NCI-H1417 treated with DMSO at 0.1 percent for 48 hours (cell line): Measurements from ENCODE around the gene OSCAR.
"Not testable (repeated sequence)": the region's sequence is repeated elsewhere in the genome, so short reads cannot be mapped to it uniquely, and the experiment has no call there.

Experiments
- DNase-seq: peaks from one replicate; lab custom pipeline; 2025; lab: John Stamatoyannopoulos, UW

OSCAR gene

GRCh38 chr19:54125713-54126112 is 25.1 kb upstream of the OSCAR start:
- DNase-seq: no peak

GRCh38 chr19:54124393-54124792 is 23.8 kb upstream of the OSCAR start:
- no peak for DNase-seq

GRCh38 chr19:54123682-54124081 is 23.1 kb upstream of the OSCAR start:
- DNase-seq: no peak

- DNase-seq: no peak
Measured at GRCh38 chr19:54121259-54121658, 20.7 kb upstream of the OSCAR start.

GRCh38 chr19:54115109-54116063 is 14.8 kb upstream of the OSCAR start, which contains the start of the genes PRPF31 and TFPT:
Gene PRPF31 (plus strand): TSS chr19:54115754. CDS start chr19:54118279, 2,525 bp downstream.
Gene TFPT (minus strand): TSS chr19:54115657. CDS start chr19:54115269, 388 bp downstream.
- peak; percentile 84 for DNase-seq

- no peak for DNase-seq
Measured at GRCh38 chr19:54114340-54115108, 13.9 kb upstream of the OSCAR start.

- no peak for DNase-seq
Measured at GRCh38 chr19:54109651-54110050, 9.0 kb upstream of the OSCAR start.

- no peak for DNase-seq
Measured at GRCh38 chr19:54108496-54108895, 7.9 kb upstream of the OSCAR start.

- no peak for DNase-seq
Measured at GRCh38 chr19:54107876-54108490, 7.4 kb upstream of the OSCAR start.

GRCh38 chr19:54106716-54107115 is 6.1 kb upstream of the OSCAR start:
- DNase-seq: no peak

GRCh38 chr19:54105796-54106195 is 5.2 kb upstream of the OSCAR start:
- no peak for DNase-seq

GRCh38 chr19:54104998-54105715 is 4.6 kb upstream of the OSCAR start:
- DNase-seq: no peak

- DNase-seq: peak; percentile 76
Measured at GRCh38 chr19:54102421-54103169, 2.0 kb upstream of the OSCAR start, which contains the start of gene NDUFA3. Gene NDUFA3 (plus strand): TSS chr19:54102855. CDS start chr19:54102879, 24 bp downstream.

GRCh38 chr19:54099903-54100255 is 724 bp downstream of the OSCAR start:
- DNase-seq: not testable (repeated sequence)

- no peak for DNase-seq
Measured at GRCh38 chr19:54099190-54099902, 1.3 kb downstream of the OSCAR start.

GRCh38 chr19:54096617-54097106 is 3.9 kb downstream of the OSCAR start:
- DNase-seq: no peak

- not testable (repeated sequence) for DNase-seq
Measured at GRCh38 chr19:54095859-54096616, 4.6 kb downstream of the OSCAR start.

GRCh38 chr19:54095136-54095858 is 5.3 kb downstream of the OSCAR start:
- DNase-seq: no peak
